ENCODE measurements around the gene RAVER1. TPM values are rescaled to one million over a fixed set of nuclear protein-coding genes. Genes with fewer than 3 reads are reported as not detected.

Gene RAVER1
- total RNA-seq, 1 donor from 2014 or later = 25.5 TPM

DNA sequence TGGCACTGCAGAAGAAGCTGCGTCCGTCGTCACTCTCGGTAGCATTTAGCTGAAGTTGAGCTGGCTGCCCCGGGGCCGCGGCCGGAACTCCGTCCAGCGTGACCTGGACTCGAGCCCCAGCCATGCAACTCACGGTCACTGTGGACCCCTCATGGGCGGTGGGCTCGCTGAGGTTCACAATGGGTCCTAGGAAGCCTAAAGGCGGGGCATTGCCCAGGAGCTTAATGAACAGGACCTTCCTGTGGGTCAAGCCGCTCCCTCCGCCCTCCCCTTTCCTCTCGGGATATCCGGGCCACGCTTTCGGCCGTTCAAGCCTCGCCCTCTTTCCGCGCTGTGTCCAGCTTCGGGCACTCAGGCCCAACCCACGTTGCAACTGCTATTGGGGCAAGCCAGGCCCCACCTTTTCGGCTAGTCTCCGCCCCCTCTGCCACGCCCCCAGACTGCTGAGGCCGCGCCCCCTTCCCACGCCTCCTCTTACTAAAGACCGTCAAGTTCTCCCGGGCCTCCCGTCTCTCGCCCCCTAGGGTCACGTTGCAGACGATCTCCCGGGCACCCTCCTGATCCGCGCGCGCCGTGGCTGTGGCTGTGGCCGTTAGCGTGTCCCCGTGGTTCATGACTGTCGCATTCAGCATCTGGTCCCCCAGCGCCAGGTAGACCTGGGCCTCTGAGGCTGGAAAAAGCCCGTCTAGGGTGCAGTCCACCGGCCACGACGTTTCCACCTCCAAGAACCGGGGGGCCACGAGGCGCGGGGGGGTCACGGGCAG lies 1.4 kb upstream of the RAVER1 start:
- H3K36me3 ChIP-seq = peaks cover 0 to 7% of the 10 kb centered on the region in 2 donors
- H3K4me1 ChIP-seq = peaks cover 23% of the 10 kb centered on the region
- TF ChIP-seq POLR2A (IDR thresholded peaks at IDR 0.05) (peak in 1 of 2 donors; percentile 42), POLR2AphosphoS5 (IDR thresholded peaks at IDR 0.05; ENCODE audit: insufficient read depth in 1 of 2, low read depth in 1 of 2) (peak; percentile 80 to 88)
- TF ChIP-seq, protein P1, sequence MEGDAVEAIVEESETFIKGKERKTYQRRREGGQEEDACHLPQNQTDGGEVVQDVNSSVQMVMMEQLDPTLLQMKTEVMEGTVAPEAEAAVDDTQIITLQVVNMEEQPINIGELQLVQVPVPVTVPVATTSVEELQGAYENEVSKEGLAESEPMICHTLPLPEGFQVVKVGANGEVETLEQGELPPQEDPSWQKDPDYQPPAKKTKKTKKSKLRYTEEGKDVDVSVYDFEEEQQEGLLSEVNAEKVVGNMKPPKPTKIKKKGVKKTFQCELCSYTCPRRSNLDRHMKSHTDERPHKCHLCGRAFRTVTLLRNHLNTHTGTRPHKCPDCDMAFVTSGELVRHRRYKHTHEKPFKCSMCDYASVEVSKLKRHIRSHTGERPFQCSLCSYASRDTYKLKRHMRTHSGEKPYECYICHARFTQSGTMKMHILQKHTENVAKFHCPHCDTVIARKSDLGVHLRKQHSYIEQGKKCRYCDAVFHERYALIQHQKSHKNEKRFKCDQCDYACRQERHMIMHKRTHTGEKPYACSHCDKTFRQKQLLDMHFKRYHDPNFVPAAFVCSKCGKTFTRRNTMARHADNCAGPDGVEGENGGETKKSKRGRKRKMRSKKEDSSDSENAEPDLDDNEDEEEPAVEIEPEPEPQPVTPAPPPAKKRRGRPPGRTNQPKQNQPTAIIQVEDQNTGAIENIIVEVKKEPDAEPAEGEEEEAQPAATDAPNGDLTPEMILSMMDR (IDR thresholded peaks at IDR 0.05) = no peak
- H3K9me3 ChIP-seq = no peaks in the 10 kb centered on the region
- peak in 1 of 2 donors; percentile 94 for DNase-seq (ENCODE audit: extremely low spot score in 2 of 2)
- H3K27me3 ChIP-seq = no peaks in the 10 kb centered on the region
- H3K4me3 ChIP-seq = peak overlapping the region; percentile 74 to 92
- peak overlapping the region; percentile 78 for H3K27ac ChIP-seq
- intact Hi-C loops (cut with DNase I) = loop anchor here (5.0 kb wide), 1 partner anchor 62 kb away; the partner anchor contains the start of gene ICAM1

DNA sequence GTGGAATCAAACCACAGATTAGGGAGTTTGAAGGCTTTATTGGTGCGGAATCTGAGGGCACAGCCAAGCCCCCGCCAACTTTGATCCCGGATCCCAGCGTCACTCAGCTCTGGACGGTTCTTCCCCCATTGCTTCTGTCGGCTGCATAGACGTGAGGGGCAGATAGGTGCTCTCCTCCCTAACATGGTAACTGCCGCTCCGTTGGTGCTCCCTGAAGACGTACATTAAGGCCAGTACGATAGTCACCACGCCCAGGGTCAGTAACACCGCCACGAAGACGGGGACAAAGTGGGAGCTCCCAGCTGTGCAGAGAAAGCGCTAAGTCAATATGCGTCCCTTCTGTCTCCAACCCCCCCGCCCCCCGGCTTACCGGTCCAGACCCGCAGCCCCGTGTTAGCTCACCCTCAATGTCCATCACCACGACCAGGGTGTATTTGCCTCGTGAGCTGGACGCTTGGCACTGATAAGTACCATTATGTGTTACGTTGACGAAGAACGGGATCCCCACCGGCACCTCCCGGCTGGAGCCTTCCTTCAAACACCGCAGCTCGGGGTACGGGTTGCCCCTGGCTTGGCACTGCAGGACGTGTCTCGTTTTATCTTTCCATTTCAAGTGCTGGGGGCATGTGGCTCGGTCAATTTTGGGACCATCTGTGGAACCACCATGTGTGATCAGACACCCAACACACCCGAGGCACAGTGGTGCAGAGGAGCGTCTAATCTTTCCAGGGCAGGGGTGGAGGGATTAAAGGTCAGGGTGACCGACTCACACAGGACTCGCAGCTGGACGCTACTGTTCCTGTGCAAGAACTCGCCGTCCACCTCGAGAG lies 644 bp upstream of the RAVER1 start:
- no peak for DNase-seq (ENCODE audit: extremely low spot score in 2 of 2)
- intact Hi-C loops (cut with DNase I) = loop anchor here (5.0 kb wide), 1 partner anchor 62 kb away; the partner anchor contains the start of gene ICAM1
- no peaks in the 10 kb centered on the region for H3K27me3 ChIP-seq
- H3K36me3 ChIP-seq = peaks cover 0 to 15% of the 10 kb centered on the region in 2 donors
- H3K9me3 ChIP-seq = no peaks in the 10 kb centered on the region
- peaks cover 23% of the 10 kb centered on the region for H3K4me1 ChIP-seq
- peak overlapping the region; percentile 74 to 92 for H3K4me3 ChIP-seq
- TF ChIP-seq, protein P1 (IDR thresholded peaks at IDR 0.05) = no peak
- TF ChIP-seq POLR2A (IDR thresholded peaks at IDR 0.05) (no peak), POLR2AphosphoS5 (IDR thresholded peaks at IDR 0.05; ENCODE audit: insufficient read depth in 1 of 2, low read depth in 1 of 2) (no peak)
- peak overlapping the region; percentile 78 for H3K27ac ChIP-seq

DNA sequence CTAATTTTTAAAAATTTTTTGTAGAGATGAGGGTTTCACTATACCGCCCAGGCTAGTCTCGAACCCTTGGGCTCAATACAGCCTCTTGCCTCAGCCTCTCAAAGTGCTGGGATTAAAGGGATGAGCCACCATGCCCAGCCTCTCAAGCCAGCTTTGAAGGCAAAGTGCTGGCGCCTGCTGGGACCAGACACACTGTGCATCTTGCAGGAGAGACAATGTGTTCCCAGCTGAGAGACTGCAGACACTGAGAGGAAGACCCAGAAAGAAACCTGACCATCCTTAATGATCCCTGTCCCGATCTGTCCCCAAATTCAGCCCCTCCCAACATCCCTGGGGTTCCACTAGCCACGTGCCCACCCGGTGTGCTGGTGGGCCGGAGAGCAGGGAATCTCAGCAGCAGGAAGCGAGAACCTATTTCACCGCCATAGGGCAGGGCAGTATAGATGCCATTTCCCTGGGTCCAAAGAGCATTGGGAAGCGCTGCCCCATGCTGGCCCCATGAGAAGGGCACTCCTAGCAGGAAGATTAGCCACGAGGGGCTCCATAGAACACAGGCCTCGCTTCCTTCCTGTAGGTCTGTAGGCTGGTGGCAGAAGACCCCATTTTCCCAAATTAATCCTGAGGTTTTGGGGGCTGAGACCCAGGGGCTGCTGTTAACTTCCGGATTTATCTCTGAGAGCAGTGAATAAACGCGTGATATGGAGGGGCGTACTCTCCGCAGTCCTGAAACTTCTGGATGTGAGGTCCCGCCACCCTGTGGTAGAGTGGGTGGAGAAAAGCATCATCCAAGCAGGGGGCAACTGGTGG lies 968 bp downstream of the RAVER1 start:
- Histone ChIP-seq H3K9me3 (no peaks in the 10 kb centered on the region), H3K4me3 (peak overlapping the region; percentile 74 to 92), H3K36me3 (peaks cover 0 to 31% of the 10 kb centered on the region in 2 donors), H3K4me1 (peaks cover 23% of the 10 kb centered on the region), H3K27ac (peak overlapping the region; percentile 78), H3K27me3 (no peaks in the 10 kb centered on the region)
- TF ChIP-seq POLR2AphosphoS5 (IDR thresholded peaks at IDR 0.05; ENCODE audit: insufficient read depth in 1 of 2, low read depth in 1 of 2) (no peak), POLR2A (IDR thresholded peaks at IDR 0.05) (no peak)
- TF ChIP-seq, protein P1 (IDR thresholded peaks at IDR 0.05) = no peak
- intact Hi-C loops (cut with DNase I) = loop anchor here (5.0 kb wide), 1 partner anchor 60 kb away; the partner anchor contains the start of gene ICAM1
- DNase-seq (ENCODE audit: extremely low spot score in 2 of 2) = no peak

DNA sequence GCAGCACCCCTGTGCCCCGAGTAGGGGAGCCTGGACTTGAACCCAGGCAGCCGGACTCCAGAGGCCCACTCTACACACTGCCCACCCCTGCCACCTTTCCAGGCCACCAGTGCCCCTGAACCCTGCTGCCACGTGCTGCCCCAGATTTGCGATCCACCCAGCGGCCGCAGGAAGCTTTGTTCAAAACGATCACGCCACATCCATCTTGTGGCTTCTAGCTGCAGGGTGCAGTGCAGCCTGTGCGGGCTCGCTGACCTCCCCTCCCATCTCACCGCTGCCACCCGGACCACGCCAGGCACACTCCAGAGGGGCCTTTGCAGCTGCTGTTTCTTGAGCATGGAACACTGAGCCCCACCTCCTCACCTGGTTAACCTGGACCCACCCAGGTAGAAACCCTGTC lies 3.8 kb downstream of the RAVER1 start:
- Histone ChIP-seq H3K36me3 (peaks cover 0 to 59% of the 10 kb centered on the region in 2 donors), H3K27ac (no peak overlapping the region), H3K4me3 (no peak overlapping the region), H3K27me3 (no peaks in the 10 kb centered on the region), H3K4me1 (peaks cover 23% of the 10 kb centered on the region), H3K9me3 (no peaks in the 10 kb centered on the region)
- no peak for DNase-seq (ENCODE audit: extremely low spot score in 2 of 2)
- intact Hi-C loops (cut with DNase I) = loop anchor here (5.0 kb wide), 1 partner anchor 58 kb away; no protein-coding TSS in a partner anchor
- TF ChIP-seq, protein P1 (IDR thresholded peaks at IDR 0.05) = no peak
- TF ChIP-seq POLR2A (IDR thresholded peaks at IDR 0.05) = no peak
- no peak for TF ChIP-seq POLR2AphosphoS5 (IDR thresholded peaks at IDR 0.05; ENCODE audit: insufficient read depth in 1 of 2, low read depth in 1 of 2)

Measured in vagina (tissue), 2 donors.